GM10248 (cell line): ENCODE results near the gene LRRC45.

Experiments used
- CTCF ChIA-PET: fragments of 300-600 bp; sonication (Branson Sonifier 250); formaldehyde crosslinking; extraction: SDS; loops from one replicate; lab custom pipeline; 2021; ENCODE audit warnings: antibody characterized with exemption; lab: Yijun Ruan, JAX
- POLR2A ChIA-PET: fragments of 350-650 bp; sonication (Branson Sonifier 250); formaldehyde crosslinking; extraction: SDS; loops from one replicate; lab custom pipeline; 2020; ENCODE audit warnings: antibody characterized with exemption; lab: Yijun Ruan, JAX
- DNase-seq: peaks from one replicate; pipeline ENCODE4 v3.0.0; 2012; ENCODE audit errors: extremely low spot score
- TF ChIP-seq, protein P1 (sequence below): IDR thresholded peaks from 2 replicates; pipeline ENCODE4 v1.5.1; 2012; ENCODE audit warnings: mild to moderate bottlenecking, low read depth; ENCODE audit errors: extremely low read depth, missing control alignments, control extremely low read depth

Gene LRRC45

GRCh38 chr17:82063424-82064415 lies 40.6 kb downstream of the LRRC45 start:
- CTCF ChIA-PET = interaction anchor here (0.9 to 1.4 kb wide), 3 partner anchors 19 to 104 kb away, joined by 3 to 4 read pairs (median 3); no protein-coding TSS in a partner anchor
- DNase-seq = no peak
- POLR2A ChIA-PET = interaction anchor here (0.5 kb wide), 1 partner anchor 169 kb away, joined by 3 read pairs; no protein-coding TSS in a partner anchor
- TF ChIP-seq, protein P1, sequence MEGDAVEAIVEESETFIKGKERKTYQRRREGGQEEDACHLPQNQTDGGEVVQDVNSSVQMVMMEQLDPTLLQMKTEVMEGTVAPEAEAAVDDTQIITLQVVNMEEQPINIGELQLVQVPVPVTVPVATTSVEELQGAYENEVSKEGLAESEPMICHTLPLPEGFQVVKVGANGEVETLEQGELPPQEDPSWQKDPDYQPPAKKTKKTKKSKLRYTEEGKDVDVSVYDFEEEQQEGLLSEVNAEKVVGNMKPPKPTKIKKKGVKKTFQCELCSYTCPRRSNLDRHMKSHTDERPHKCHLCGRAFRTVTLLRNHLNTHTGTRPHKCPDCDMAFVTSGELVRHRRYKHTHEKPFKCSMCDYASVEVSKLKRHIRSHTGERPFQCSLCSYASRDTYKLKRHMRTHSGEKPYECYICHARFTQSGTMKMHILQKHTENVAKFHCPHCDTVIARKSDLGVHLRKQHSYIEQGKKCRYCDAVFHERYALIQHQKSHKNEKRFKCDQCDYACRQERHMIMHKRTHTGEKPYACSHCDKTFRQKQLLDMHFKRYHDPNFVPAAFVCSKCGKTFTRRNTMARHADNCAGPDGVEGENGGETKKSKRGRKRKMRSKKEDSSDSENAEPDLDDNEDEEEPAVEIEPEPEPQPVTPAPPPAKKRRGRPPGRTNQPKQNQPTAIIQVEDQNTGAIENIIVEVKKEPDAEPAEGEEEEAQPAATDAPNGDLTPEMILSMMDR = no peak

GRCh38 chr17:82064433-82065192 lies 41.5 kb downstream of the LRRC45 start:
- TF ChIP-seq, protein P1 = no peak
- CTCF ChIA-PET = interaction anchor here (0.9 to 2.1 kb wide), 4 partner anchors 7 to 105 kb away, joined by 3 to 5 read pairs (median 4); no protein-coding TSS in a partner anchor
- POLR2A ChIA-PET = no interaction called here
- DNase-seq = no peak

GRCh38 chr17:82065193-82065637 lies 42.1 kb downstream of the LRRC45 start:
- ChIA-PET CTCF (interaction anchor here (1.7 to 2.1 kb wide), 3 partner anchors 8 to 106 kb away, joined by 5 to 6 read pairs (median 5); no protein-coding TSS in a partner anchor), POLR2A (no interaction called here)
- TF ChIP-seq, protein P1 = no peak
- DNase-seq = no peak

DNA sequence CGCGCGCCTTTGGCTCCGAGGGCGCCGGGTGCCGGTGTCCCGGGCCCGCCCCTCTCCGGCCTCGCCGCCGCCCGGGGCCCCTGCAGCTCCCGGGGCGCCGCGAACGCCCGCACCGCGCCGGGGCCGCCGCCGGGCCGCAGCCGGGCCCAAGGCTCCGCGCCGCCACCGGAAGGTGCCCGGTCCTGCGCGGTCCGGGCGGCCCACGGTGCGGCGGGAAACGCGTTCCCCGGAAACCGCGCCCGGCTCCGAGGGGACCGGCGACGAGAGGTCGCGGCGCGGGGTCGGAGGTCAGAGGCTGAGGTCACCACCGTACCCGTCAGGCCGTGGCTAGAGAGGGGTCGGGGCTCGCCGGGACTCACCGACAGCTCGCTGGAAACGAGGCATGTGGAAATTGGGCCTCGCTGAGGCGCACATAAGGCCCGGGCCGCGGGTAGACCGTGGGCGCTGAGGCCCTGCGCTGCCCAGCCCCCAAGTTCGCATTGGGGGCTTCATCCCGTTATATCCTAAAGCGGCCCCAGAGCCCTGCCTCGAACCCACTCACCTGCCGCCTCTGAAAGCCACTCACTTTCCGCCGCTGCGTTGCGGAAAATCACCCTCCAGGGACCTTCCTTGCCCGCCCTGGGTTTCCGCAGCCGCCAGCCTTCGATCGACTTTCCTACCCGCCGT lies 42.7 kb downstream of the LRRC45 start, which contains the start of gene DUS1L:
DUS1L (minus strand) TSS at position 167 of the 666 bp plus-strand sequence. CDS start 745 bp downstream, outside the sequence.
- ChIA-PET POLR2A (no interaction called here), CTCF (interaction anchor here (1.0 to 2.1 kb wide), 5 partner anchors 9 to 141 kb away, joined by 3 to 6 read pairs (median 5); partner anchors contain the start of gene DCXR)
- TF ChIP-seq, protein P1 = no peak
- peak; percentile 92 for DNase-seq

DNA sequence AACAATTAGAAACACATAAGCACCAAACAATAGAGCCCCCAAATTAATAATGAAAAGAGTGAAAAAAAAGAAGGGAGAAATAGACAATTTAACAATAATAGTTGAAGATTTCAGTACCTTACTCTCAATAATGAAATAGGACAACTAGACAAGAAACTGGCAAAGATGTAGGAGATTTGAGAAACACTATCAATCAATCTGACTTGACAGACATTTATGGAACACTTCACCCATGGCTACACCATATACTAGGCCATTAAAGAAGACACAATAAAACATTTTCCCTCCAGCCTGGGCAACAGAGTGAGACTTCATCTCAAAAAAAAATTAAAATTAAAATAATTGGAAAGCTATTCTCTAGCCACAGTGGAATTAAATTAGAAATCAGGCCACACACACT lies 47.5 kb downstream of the LRRC45 start:
- no peak for DNase-seq
- POLR2A ChIA-PET = no interaction called here
- TF ChIP-seq, protein P1 = no peak
- CTCF ChIA-PET = interaction anchor here (1.2 kb wide), 1 partner anchor 130 kb away, joined by 3 read pairs; no protein-coding TSS in a partner anchor
